K562 (cell line): ENCODE data around the gene CYRIA. TPM values are rescaled to one million over a fixed set of nuclear protein-coding genes. Genes with fewer than 3 reads are reported as not detected.

ENCODE experiments used
- ATF2 ChIP-seq: sonication (generic); formaldehyde crosslinking; IDR thresholded peaks from 2 replicates; pipeline ENCODE4 v1.8.1; 2022; ENCODE audit warnings: missing genetic modification reagents
- BMI1 ChIP-seq: fragments of 150-350 bp; IDR thresholded peaks from 2 replicates; pipeline ENCODE4 v1.6.1; 2014; ENCODE audit warnings: low read length
- CEBPG ChIP-seq, 3 experiments: fragments of 200-800 bp in 1 of 3; sonication (Bioruptor generic) in 1 of 3; sonication (generic) in 1 of 3; formaldehyde crosslinking in 1 of 3; IDR thresholded peaks in 2 of 3; conservative IDR thresholded peaks in 1 of 3; 2 replicates each; pipeline versions ENCODE4 v1.6.1 to v1.8.0; 2016 to 2022; ENCODE audit warnings: missing compliant biosample characterization in 2 of 3, missing genetic modification characterization in 2 of 3, mild to moderate bottlenecking in 1 of 3, missing genetic modification reagents in 1 of 3
- CUX1 ChIP-seq: fragments of 200-800 bp; sonication (Bioruptor generic); IDR thresholded peaks from 2 replicates; pipeline ENCODE4 v1.6.1; 2016; ENCODE audit warnings: missing genetic modification characterization, missing compliant biosample characterization
- DNMT1 ChIP-seq: fragments of 450-650 bp; IDR thresholded peaks from 2 replicates; pipeline ENCODE4 v1.6.1; 2016; ENCODE audit warnings: antibody characterized with exemption, mild to moderate bottlenecking
- ESRRA ChIP-seq: fragments of 450-650 bp; IDR thresholded peaks from 2 replicates; pipeline ENCODE4 v1.6.1; 2014; ENCODE audit warnings: low read depth, mild to moderate bottlenecking, moderate library complexity, borderline replicate concordance
- IRF2 ChIP-seq: sonication (generic); formaldehyde crosslinking; IDR thresholded peaks from 2 replicates; pipeline ENCODE4 v1.8.1; 2022; ENCODE audit warnings: mild to moderate bottlenecking, missing genetic modification reagents
- MYBL2 ChIP-seq, 2 experiments: fragments of 450-650 bp in 1 of 2; sonication (generic) in 1 of 2; formaldehyde crosslinking in 1 of 2; IDR thresholded peaks; 2 replicates each; pipeline versions ENCODE4 v1.6.1 to v1.8.1; 2017 to 2022; ENCODE audit warnings: borderline replicate concordance in 1 of 2, inconsistent platforms in 1 of 2, low read depth in 1 of 2, mild to moderate bottlenecking in 1 of 2, missing genetic modification reagents in 1 of 2, moderate library complexity in 1 of 2
- TSHZ1 ChIP-seq: fragments of 250-450 bp; sonication (Bioruptor Pico); IDR thresholded peaks from 2 replicates; pipeline ENCODE4 v1.4.0; 2020; ENCODE audit warnings: mild to moderate bottlenecking, moderate library complexity
- VEZF1 ChIP-seq: fragments of 200-800 bp; sonication (Bioruptor generic); IDR thresholded peaks from 2 replicates; pipeline ENCODE4 v1.6.1; 2017; ENCODE audit warnings: missing genetic modification characterization, missing compliant biosample characterization
- ZNF584 ChIP-seq: fragments of 200-800 bp; sonication (Bioruptor generic); IDR thresholded peaks from 2 replicates; pipeline ENCODE4 v1.6.1; 2016; ENCODE audit warnings: low read depth, mild to moderate bottlenecking, missing genetic modification characterization, missing compliant biosample characterization
- ZNF740 ChIP-seq, 3 experiments: fragments of 200-800 bp in 1 of 3; sonication (Bioruptor generic) in 1 of 3; sonication (generic) in 1 of 3; formaldehyde crosslinking in 1 of 3; IDR thresholded peaks; 2 replicates each; pipeline versions ENCODE4 v1.6.1 to v1.8.0; 2016 to 2022; ENCODE audit warnings: mild to moderate bottlenecking in 2 of 3, missing compliant biosample characterization in 2 of 3, missing genetic modification characterization in 2 of 3, missing genetic modification reagents in 1 of 3
- polyA plus RNA-seq, 8 experiments: library from polyadenylated mRNA; depleted of rRNA in 4 of 8; stranded (reverse) in 5 of 8; unstranded in 3 of 8; fragments of >200 nt; fragmentation: Nextera tagmentation in 2 of 8; fragmentation: Illumina TruSeq in 1 of 8; extraction: Ambion mirVana in 2 of 8; extraction: Trizol in 1 of 8; gene quantifications; 2 replicates each; pipeline versions ENCODE4 v1.2.1 to v1.2.3, GENCODE V29; 2011 to 2014; ENCODE audit warnings: inconsistent platforms in 1 of 8, missing spikeins in 1 of 8
- total RNA-seq, 7 experiments: library from RNA; depleted of rRNA in 6 of 7; stranded (reverse); fragments of >200 nt in 6 of 7; fragmentation: Illumina TruSeq in 2 of 7; extraction: Trizol in 2 of 7; gene quantifications; 2 replicates each; pipeline versions ENCODE4 v1.2.1 to v1.2.3, GENCODE V29; 2011 to 2021; ENCODE audit warnings: low replicate concordance in 1 of 7

The CYRIA gene
- total and polyA plus RNA-seq, 9 of the 15 experiments (the other 6 are each of a cell fraction or from before 2014, with no cell fraction given): 0.84 to 5.6 (median 3.0) TPM

- TF ChIP-seq TSHZ1 (CRISPR knock-in tag): 0 out of 2 replicates have a peak, but pooled peaks have one; percentile 31
- TF ChIP-seq CUX1: no peak
- no peak for TF ChIP-seq DNMT1
- TF ChIP-seq MYBL2 (IDR thresholded peaks at IDR 0.05; ENCODE audit: low read depth): no peak
- TF ChIP-seq MYBL2 (CRISPR knock-in tag; IDR thresholded peaks at IDR 0.05; ENCODE audit: borderline replicate concordance): no peak
- TF ChIP-seq ZNF740 (CRISPR knock-in tag; IDR thresholded peaks at IDR 0.05): peak; percentile 59; the same call in 1 of the 2 replicates
- 0 out of 4 replicates have a peak, but pooled peaks of 1 of the 2 experiments have one; percentile 15 for TF ChIP-seq ZNF740 (tag; IDR thresholded peaks at IDR 0.05)
- TF ChIP-seq IRF2 (CRISPR knock-in tag): no peak
- TF ChIP-seq ESRRA: peak; percentile 53; the same call in 1 of the 2 replicates
- no peak for TF ChIP-seq CEBPG (CRISPR knock-in tag; IDR thresholded peaks at IDR 0.05)
- TF ChIP-seq CEBPG (tag; conservative IDR thresholded peaks at IDR 0.05 in 1 of 2, IDR thresholded peaks at IDR 0.05 in 1 of 2): no peak
- no peak for TF ChIP-seq BMI1
- TF ChIP-seq ZNF584 (CRISPR knock-in tag): peak; percentile 95
- TF ChIP-seq VEZF1: peak; percentile 74
- TF ChIP-seq ATF2 (CRISPR knock-in tag): no peak
Measured at GRCh38 chr2:16625201-16625729, 40.4 kb downstream of the CYRIA start (continued).
